ENCODE data around the gene DOC2B.
"Not testable (repeated sequence)": the region's sequence is repeated elsewhere in the genome, so short reads cannot be mapped to it uniquely, and the experiment has no call there.

Gene DOC2B

DNA sequence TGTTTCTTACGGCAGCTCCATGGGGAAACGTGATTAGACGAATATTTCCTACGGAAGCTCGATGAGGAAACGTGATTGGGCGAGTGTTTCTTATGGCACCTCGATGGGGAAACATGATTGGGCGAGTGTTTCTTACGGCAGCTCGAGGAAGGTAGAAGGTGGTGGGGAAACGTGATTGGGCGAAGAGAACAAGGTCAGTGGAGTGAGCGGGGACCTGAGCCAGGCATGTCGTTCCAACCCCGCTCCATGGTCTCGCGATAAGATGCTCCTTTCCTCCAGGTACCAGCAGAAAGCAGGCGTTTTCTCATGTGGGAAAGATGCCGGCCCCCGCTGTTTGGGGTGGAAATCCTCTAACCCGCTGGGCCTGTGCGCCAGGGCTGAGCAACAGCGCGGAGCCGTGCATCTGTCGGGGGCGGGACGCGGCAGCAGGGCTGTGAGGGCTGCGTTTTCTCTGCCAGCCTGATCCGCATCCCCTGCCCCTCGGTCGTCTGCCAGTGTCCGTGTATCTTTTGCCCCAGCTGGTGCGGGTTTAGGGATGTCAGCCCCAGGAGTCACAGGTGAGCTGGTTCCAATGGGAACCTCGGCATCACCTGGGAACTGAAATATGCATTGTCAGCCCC lies 25.6 kb upstream of the DOC2B start:
- no peak for TF ChIP-seq CTCF (IDR thresholded peaks at IDR 0.05; ENCODE audit: extremely low read depth, missing control alignments)
- DNase-seq (ENCODE audit: low spot score) = no peak

DNA sequence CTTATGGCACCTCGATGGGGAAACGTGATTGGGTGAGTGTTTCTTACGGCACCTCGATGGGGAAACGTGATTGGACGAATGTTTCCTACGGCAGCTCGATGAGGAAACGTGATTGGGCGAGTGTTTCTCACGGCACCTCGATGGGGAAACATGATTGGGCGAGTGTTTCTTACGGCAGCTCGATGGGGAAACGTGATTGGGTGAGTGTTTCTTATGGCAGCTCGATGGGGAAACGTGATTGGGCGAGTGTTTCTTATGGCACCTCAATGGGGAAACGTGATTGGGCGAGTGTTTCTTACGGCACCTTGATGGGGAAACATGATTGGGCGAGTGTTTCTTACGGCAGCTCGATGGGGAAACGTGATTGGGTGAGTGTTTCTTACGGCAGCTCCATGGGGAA lies 25.0 kb upstream of the DOC2B start:
- not testable (repeated sequence) for DNase-seq (ENCODE audit: low spot score)

DNA sequence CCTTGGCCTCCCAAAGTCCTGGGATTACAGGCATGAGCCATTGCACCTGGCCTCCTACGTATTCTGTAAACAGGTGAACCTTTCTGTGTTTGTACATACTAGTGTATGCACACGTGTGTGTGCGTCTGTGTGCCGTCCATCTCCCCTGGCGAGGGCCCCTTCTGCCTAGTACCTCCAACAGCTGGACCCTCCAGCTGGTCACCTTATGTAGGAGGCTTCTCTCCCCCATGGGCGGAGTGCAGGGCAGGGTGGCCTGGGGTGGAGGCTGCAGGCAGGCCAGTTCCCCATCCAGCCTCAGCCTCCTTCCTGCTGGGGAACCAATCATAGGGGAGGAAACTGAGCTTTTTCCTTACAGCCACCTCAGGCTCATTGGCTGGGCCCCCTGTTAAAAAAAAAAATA lies 24.4 kb upstream of the DOC2B start:
- DNase-seq (ENCODE audit: low spot score) = no peak
- TF ChIP-seq CTCF (IDR thresholded peaks at IDR 0.05; ENCODE audit: extremely low read depth, missing control alignments) = no peak

DNA sequence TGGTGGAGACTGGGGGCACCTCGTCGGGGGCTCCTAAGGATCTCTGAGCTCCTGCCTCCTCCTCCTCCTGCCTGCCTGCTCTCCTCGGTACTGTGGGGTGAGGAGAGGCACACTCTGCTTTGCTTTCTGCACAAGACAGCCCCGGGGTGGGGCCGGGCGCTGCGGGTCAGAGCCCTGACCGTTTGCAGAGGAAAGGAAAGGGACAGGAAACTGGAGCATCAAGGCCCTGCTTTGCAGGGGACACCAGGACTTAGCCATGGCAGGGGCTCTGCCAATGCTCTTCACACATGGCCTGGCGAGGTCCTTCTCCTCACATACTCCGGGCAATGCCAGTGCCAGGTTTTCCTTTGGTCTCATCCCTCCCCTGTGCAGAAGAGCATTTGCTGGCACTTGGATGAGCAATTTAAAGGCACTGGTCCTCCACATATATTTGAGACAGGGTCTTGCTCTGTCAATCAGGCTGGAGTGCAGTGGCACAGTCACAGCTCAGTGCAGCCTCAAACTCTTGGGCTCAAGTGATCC lies 23.8 kb upstream of the DOC2B start:
- no peak for TF ChIP-seq CTCF (IDR thresholded peaks at IDR 0.05; ENCODE audit: extremely low read depth, missing control alignments)
- DNase-seq (ENCODE audit: low spot score) = no peak

DNA sequence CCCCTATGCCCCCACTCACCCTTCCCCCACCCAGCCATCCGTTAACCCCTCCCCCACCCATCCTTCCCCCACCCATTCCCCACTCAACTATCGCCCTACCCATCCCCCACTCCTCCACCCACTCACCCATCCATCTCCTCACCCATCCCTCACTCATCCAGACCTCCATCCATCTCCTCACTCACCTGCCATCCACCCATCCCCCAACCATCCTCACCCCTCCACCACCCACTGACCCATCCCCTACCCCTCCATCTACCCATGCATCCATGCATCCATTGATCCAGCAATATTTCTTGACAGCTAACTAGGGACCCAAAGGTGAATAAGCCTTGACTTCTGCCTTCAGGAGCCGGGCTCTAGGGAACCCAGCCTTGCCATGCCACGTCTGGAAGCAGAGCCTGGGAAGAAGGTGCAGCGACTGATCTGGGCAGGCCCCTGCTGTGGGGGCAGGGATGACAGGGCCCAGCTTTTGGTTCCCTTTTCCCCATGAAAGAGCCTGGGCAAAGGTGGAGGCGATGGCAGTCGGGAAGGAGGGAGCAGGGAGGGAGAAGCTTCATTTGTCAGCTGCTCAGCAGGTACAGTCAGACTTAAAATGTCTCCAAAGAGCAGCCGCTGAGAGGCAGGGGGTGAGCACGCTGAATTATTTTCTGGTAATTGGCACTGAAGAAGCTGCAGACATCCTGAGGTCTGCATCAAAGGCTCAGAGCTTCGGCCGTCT lies 23.1 kb upstream of the DOC2B start:
- TF ChIP-seq CTCF (IDR thresholded peaks at IDR 0.05; ENCODE audit: extremely low read depth, missing control alignments) = no peak
- DNase-seq (ENCODE audit: low spot score) = no peak

- no peak for DNase-seq (ENCODE audit: low spot score)
- no peak for TF ChIP-seq CTCF (IDR thresholded peaks at IDR 0.05; ENCODE audit: extremely low read depth, missing control alignments)
These were observed 21.1 kb upstream of the DOC2B start for GRCh38 chr17:202501-202951.

DNA sequence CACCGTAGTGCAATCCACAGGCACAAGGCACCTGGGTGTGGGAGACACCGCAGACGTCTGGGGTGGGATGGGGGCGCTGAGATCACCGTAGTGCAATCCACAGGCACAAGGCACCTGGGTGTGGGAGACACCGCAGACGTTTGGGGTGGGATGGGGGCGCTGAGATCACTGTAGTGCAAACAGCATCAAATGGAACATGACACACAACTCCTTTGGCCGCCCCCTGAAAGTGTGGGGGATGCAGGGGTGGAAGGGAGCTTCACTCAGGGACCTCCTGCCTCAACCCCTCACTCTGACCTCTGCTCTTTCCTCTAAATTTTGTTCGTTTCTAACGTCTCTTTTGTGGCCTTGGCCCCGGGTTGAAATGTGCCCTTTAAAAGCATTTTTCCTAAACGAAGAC lies 20.3 kb upstream of the DOC2B start:
- DNase-seq (ENCODE audit: low spot score) = not testable (repeated sequence)

- not testable (repeated sequence) for DNase-seq (ENCODE audit: low spot score)
These were observed 19.8 kb upstream of the DOC2B start for GRCh38 chr17:201257-201656.

DNA sequence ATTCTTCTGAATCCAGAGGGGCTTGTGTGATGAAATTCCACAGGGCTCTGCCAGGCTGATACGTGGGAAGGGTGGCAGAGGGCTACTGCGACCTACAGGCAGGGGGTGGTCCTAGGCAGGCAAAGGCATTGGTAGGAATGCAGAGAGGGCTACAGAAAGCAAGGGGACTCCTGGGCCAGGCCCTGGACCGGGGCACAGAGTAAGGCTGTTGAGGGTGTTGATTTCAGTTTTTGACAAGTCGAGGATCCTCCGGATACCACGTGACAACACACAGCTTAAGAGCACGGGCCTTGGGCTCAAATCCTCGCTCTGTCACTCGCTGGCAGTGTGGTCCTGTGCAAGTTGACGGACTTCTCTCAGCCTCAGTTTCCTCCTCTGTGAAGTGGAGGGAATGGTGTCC lies 19.1 kb upstream of the DOC2B start:
- no peak for DNase-seq (ENCODE audit: low spot score)
- no peak for TF ChIP-seq CTCF (IDR thresholded peaks at IDR 0.05; ENCODE audit: extremely low read depth, missing control alignments)

Measured in GM20000 (cell line).